Measurements from ENCODE around the gene KIRREL3. TPM values are rescaled to one million over a fixed set of nuclear protein-coding genes. Genes with fewer than 3 reads are reported as not detected.

Gene KIRREL3
- total RNA-seq, 1 experiment from 2014 or later = 2.2 TPM

GRCh38 chr11:126863294-126863997 lies 137.1 kb downstream of the KIRREL3 start:
- intact Hi-C loops (cut with micrococcal nuclease; ENCODE audit: unreplicated experiment) = no loop called here
- Histone ChIP-seq H4K20me1 (ENCODE audit: insufficient read depth) (no peaks in the 10 kb centered on the region), H3K79me2 (ENCODE audit: low read depth) (no peaks in the 10 kb centered on the region), H3K9me3 (ENCODE audit: insufficient read depth, low read depth) (no peaks in the 10 kb centered on the region), H3K4me3 (no peak overlapping the region), H3K4me1 (replicated peaks; ENCODE audit: insufficient read depth) (no peaks in the 10 kb centered on the region), H3K4me2 (no peak overlapping the region), H3K9me2 (ENCODE audit: insufficient read depth) (no peaks in the 10 kb centered on the region), H2AFZ (no peak overlapping the region), H3K36me3 (ENCODE audit: low read depth) (no peaks in the 10 kb centered on the region), H3F3A (ENCODE audit: insufficient read depth, low read depth) (no peaks in the 10 kb centered on the region), H3K27me3 (ENCODE audit: insufficient read depth, low read depth) (peaks cover 24% of the 10 kb centered on the region), H3K27ac (no peak overlapping the region)
- ChIA-PET CTCF (no interaction called here), POLR2A (ENCODE audit: unreplicated experiment) (no interaction called here)
- no TSS peak for BruUV-seq (replicated peaks)
- no peak for DNase-seq
- TF ChIP-seq, protein P1, sequence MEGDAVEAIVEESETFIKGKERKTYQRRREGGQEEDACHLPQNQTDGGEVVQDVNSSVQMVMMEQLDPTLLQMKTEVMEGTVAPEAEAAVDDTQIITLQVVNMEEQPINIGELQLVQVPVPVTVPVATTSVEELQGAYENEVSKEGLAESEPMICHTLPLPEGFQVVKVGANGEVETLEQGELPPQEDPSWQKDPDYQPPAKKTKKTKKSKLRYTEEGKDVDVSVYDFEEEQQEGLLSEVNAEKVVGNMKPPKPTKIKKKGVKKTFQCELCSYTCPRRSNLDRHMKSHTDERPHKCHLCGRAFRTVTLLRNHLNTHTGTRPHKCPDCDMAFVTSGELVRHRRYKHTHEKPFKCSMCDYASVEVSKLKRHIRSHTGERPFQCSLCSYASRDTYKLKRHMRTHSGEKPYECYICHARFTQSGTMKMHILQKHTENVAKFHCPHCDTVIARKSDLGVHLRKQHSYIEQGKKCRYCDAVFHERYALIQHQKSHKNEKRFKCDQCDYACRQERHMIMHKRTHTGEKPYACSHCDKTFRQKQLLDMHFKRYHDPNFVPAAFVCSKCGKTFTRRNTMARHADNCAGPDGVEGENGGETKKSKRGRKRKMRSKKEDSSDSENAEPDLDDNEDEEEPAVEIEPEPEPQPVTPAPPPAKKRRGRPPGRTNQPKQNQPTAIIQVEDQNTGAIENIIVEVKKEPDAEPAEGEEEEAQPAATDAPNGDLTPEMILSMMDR (conservative IDR thresholded peaks at IDR 0.05) = no peak
- TF ChIP-seq EZH2 (IDR thresholded peaks at IDR 0.05; ENCODE audit: low read depth) = no peak

GRCh38 chr11:126862664-126863243 lies 137.8 kb downstream of the KIRREL3 start:
- no peak for DNase-seq
- H3K27me3 ChIP-seq (ENCODE audit: insufficient read depth, low read depth) = peaks cover 24% of the 10 kb centered on the region
- TF ChIP-seq EZH2 (IDR thresholded peaks at IDR 0.05; ENCODE audit: low read depth) = no peak
- TF ChIP-seq, protein P1 (conservative IDR thresholded peaks at IDR 0.05) = no peak
- ChIA-PET POLR2A (ENCODE audit: unreplicated experiment) (interaction anchor here (0.6 kb wide), 1 partner anchor 140 kb away, joined by 6 read pairs; no protein-coding TSS in a partner anchor), CTCF (no interaction called here)
- H2AFZ ChIP-seq = no peak overlapping the region
- H3K79me2 ChIP-seq (ENCODE audit: low read depth) = no peaks in the 10 kb centered on the region
- H3K36me3 ChIP-seq (ENCODE audit: low read depth) = no peaks in the 10 kb centered on the region
- H4K20me1 ChIP-seq (ENCODE audit: insufficient read depth) = no peaks in the 10 kb centered on the region
- no peaks in the 10 kb centered on the region for H3F3A ChIP-seq (ENCODE audit: insufficient read depth, low read depth)
- intact Hi-C loops (cut with micrococcal nuclease; ENCODE audit: unreplicated experiment) = no loop called here
- BruUV-seq (replicated peaks) = no TSS peak
- H3K4me2 ChIP-seq = no peak overlapping the region
- no peaks in the 10 kb centered on the region for H3K9me3 ChIP-seq (ENCODE audit: insufficient read depth, low read depth)
- no peak overlapping the region for H3K4me3 ChIP-seq
- no peaks in the 10 kb centered on the region for H3K4me1 ChIP-seq (replicated peaks; ENCODE audit: insufficient read depth)
- no peaks in the 10 kb centered on the region for H3K9me2 ChIP-seq (ENCODE audit: insufficient read depth)
- H3K27ac ChIP-seq = no peak overlapping the region

DNA sequence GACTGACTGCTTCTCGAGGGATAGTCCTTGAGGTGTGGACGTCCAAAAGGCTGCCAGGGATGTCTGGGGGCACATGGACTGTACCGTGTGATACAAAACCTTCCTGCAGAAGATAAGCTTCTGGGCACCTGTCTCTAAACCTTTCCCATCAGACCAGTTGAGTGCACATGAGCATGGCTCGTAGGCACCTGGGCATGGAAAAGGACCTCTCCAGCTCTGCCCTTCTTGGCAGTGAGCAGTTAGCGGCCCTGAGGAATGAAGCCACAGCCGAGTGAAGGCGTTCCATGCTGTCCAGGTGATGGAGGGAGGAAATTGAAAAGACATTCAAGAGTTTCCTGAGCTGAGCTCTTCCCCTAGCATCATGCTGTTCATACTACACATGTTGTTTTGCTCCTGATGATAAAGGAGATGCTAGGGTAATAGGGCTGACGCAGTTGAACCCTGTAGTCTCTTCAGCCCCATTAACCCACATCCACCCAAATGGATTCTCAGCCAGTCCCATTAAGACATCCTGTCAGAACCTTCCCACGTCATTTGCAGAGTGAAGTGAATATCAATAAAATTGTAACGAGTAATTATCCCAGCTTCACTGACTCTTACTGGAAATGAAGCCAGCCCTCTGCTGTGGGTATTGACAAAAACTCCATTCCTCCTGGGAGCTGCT lies 138.6 kb downstream of the KIRREL3 start:
- H3K9me3 ChIP-seq (ENCODE audit: insufficient read depth, low read depth) = no peaks in the 10 kb centered on the region

More for the DNA sequence above, 138.6 kb downstream of the KIRREL3 start:
- ChIA-PET POLR2A (ENCODE audit: unreplicated experiment) (interaction anchor here (0.6 kb wide), 1 partner anchor 141 kb away, joined by 6 read pairs; no protein-coding TSS in a partner anchor), CTCF (no interaction called here)
- Histone ChIP-seq H3K27ac (no peak overlapping the region), H3K27me3 (ENCODE audit: insufficient read depth, low read depth) (peaks cover 22% of the 10 kb centered on the region), H3K79me2 (ENCODE audit: low read depth) (no peaks in the 10 kb centered on the region), H3K4me2 (no peak overlapping the region), H3K4me1 (replicated peaks; ENCODE audit: insufficient read depth) (no peaks in the 10 kb centered on the region), H3F3A (ENCODE audit: insufficient read depth, low read depth) (no peaks in the 10 kb centered on the region), H4K20me1 (ENCODE audit: insufficient read depth) (no peaks in the 10 kb centered on the region), H3K9me2 (ENCODE audit: insufficient read depth) (no peaks in the 10 kb centered on the region), H3K4me3 (no peak overlapping the region), H2AFZ (no peak overlapping the region), H3K36me3 (ENCODE audit: low read depth) (no peaks in the 10 kb centered on the region)
- no peak for DNase-seq
- no TSS peak for BruUV-seq (replicated peaks)
- intact Hi-C loops (cut with micrococcal nuclease; ENCODE audit: unreplicated experiment) = no loop called here
- TF ChIP-seq, protein P1 (conservative IDR thresholded peaks at IDR 0.05) = no peak
- TF ChIP-seq EZH2 (IDR thresholded peaks at IDR 0.05; ENCODE audit: low read depth) = no peak
